RWPE1 (cell line): ENCODE measurements around the gene SLC7A9.

ENCODE experiments used
- CTCF ChIA-PET: fragments of 350-600 bp; sonication (Branson Sonifier 250); formaldehyde crosslinking; extraction: SDS; loops from one replicate; lab custom pipeline; 2021; lab: Yijun Ruan, JAX
- POLR2A ChIA-PET: fragments of 400-600 bp; formaldehyde crosslinking; extraction: SDS; loops from one replicate; lab custom pipeline; 2020; ENCODE audit warnings: antibody characterized with exemption; ENCODE audit not compliant: low non-redundant PET; lab: Yijun Ruan, JAX
- DNase-seq: peaks from one replicate; pipeline ENCODE4 v3.0.0; 2012; ENCODE audit warnings: low spot score
- H3K27ac ChIP-seq: fragments of 450-650 bp; 2 replicates; pipeline ENCODE4 v1.5.1; 2017
- CTCF ChIP-seq: fragments of 450-650 bp; conservative IDR thresholded peaks from 2 replicates; pipeline ENCODE4 v1.5.1; 2017; ENCODE audit warnings: low read depth, mild to moderate bottlenecking

SLC7A9 gene

GRCh38 chr19:32811151-32811550 lies 58.4 kb downstream of the SLC7A9 start:
- ChIA-PET POLR2A (no interaction called here), CTCF (no interaction called here)
- DNase-seq, result no peak
- TF ChIP-seq CTCF, result no peak
- H3K27ac ChIP-seq, result no peak overlapping the region

- H3K27ac ChIP-seq, result no peak overlapping the region
- DNase-seq, result no peak
- TF ChIP-seq CTCF, result no peak
- CTCF ChIA-PET, result interaction anchor here (0.6 kb wide), 2 partner anchors 34 to 37 kb away, joined by 3 read pairs; no protein-coding TSS in a partner anchor
- POLR2A ChIA-PET, result no interaction called here
Observed at GRCh38 chr19:32810452-32810851, 59.1 kb downstream of the SLC7A9 start.

- no peak overlapping the region for H3K27ac ChIP-seq
- CTCF ChIA-PET, result interaction anchor here (0.6 kb wide), 1 partner anchor 36 kb away, joined by 3 read pairs; no protein-coding TSS in a partner anchor
- POLR2A ChIA-PET, result no interaction called here
- TF ChIP-seq CTCF, result no peak
- DNase-seq, result no peak
Observed at GRCh38 chr19:32809754-32810153, 59.8 kb downstream of the SLC7A9 start.

- H3K27ac ChIP-seq, result no peak overlapping the region
- POLR2A ChIA-PET, result no interaction called here
- no peak for DNase-seq
- TF ChIP-seq CTCF, result no peak
- CTCF ChIA-PET, result interaction anchor here (0.6 kb wide), 1 partner anchor 135 kb away, joined by 5 read pairs; no protein-coding TSS in a partner anchor
Observed at GRCh38 chr19:32809254-32809653, 60.3 kb downstream of the SLC7A9 start.

GRCh38 chr19:32808236-32808635 lies 61.3 kb downstream of the SLC7A9 start:
- ChIA-PET CTCF (no interaction called here), POLR2A (no interaction called here)
- no peak for TF ChIP-seq CTCF
- DNase-seq, result no peak
- H3K27ac ChIP-seq, result no peak overlapping the region

- no peak for DNase-seq
- no peak for TF ChIP-seq CTCF
- ChIA-PET POLR2A (no interaction called here), CTCF (no interaction called here)
- no peak overlapping the region for H3K27ac ChIP-seq
Observed at GRCh38 chr19:32802840-32803239, 66.7 kb downstream of the SLC7A9 start.

- DNase-seq, result no peak
- no peak overlapping the region for H3K27ac ChIP-seq
- POLR2A ChIA-PET, result no interaction called here
- CTCF ChIA-PET, result no interaction called here
- no peak for TF ChIP-seq CTCF
Observed at GRCh38 chr19:32800754-32801153, 68.8 kb downstream of the SLC7A9 start.
